HL-60/S4 treated with retinoic acid at 250 ng/mL for 4 days and 3 days (cell line): ENCODE data around the gene DNAH3.

Experiments
- in situ Hi-C: fragments of 300-500 bp; cut with MboI; formaldehyde crosslinking; loops from 2 replicates; pipeline ENCODE4 v1.7.0; 2022; ENCODE audit warnings: low sequenced_read_pairs

The DNAH3 gene, protein sequence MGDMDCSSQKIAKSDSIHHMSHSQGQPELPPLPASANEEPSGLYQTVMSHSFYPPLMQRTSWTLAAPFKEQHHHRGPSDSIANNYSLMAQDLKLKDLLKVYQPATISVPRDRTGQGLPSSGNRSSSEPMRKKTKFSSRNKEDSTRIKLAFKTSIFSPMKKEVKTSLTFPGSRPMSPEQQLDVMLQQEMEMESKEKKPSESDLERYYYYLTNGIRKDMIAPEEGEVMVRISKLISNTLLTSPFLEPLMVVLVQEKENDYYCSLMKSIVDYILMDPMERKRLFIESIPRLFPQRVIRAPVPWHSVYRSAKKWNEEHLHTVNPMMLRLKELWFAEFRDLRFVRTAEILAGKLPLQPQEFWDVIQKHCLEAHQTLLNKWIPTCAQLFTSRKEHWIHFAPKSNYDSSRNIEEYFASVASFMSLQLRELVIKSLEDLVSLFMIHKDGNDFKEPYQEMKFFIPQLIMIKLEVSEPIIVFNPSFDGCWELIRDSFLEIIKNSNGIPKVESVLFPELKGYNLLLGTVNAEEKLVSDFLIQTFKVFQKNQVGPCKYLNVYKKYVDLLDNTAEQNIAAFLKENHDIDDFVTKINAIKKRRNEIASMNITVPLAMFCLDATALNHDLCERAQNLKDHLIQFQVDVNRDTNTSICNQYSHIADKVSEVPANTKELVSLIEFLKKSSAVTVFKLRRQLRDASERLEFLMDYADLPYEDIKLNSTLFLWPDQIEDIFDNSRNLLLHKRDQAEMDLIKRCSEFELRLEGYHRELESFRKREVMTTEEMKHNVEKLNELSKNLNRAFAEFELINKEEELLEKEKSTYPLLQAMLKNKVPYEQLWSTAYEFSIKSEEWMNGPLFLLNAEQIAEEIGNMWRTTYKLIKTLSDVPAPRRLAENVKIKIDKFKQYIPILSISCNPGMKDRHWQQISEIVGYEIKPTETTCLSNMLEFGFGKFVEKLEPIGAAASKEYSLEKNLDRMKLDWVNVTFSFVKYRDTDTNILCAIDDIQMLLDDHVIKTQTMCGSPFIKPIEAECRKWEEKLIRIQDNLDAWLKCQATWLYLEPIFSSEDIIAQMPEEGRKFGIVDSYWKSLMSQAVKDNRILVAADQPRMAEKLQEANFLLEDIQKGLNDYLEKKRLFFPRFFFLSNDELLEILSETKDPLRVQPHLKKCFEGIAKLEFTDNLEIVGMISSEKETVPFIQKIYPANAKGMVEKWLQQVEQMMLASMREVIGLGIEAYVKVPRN (N-terminal part only)

DNA sequence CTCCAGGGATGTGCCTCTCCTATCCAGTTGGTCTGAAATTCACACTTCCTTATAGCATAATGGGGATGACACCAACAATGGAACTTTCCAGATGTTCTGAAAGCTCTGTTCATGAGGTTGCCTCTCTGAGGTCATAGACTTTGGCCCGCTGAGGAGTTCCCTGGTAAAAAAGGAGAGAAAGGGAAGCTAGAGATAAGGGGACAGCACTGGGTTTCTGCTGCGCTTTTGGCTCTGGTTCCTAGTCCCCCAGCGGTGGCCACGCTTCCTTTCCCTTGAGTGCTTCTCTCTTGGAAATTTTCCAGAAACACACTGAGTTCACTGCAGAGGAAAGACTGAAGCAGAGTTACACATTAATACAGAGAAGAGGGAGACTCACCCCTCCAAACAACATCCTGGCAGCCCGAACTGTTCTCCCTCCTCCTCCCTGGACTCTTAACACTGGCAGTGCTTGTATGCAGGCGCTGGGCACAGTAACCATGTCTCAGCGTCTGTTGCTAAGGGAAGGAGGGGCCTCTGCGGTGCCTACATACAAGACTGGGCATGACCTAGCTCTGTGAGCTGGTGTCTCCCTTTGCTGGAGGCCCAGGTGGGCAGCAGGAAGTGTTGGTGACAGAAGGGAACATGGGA is at the start of gene DNAH3:
DNAH3 (minus strand) TSS at position 472 of the 627 bp plus-strand sequence. CDS start 527 bp downstream, outside the sequence.
- in situ Hi-C loops: no loop called here

GRCh38 chr16:21199607-21200218 is 49.1 kb upstream of the DNAH3 start:
- in situ Hi-C loops: loop anchor here (25.0 kb wide), 1 partner anchor 1113 kb away; no protein-coding TSS in a partner anchor

- in situ Hi-C loops: loop anchor here (25.0 kb wide), 1 partner anchor 1115 kb away; no protein-coding TSS in a partner anchor
These were observed 47.0 kb upstream of the DNAH3 start for GRCh38 chr16:21197621-21198020.

DNA sequence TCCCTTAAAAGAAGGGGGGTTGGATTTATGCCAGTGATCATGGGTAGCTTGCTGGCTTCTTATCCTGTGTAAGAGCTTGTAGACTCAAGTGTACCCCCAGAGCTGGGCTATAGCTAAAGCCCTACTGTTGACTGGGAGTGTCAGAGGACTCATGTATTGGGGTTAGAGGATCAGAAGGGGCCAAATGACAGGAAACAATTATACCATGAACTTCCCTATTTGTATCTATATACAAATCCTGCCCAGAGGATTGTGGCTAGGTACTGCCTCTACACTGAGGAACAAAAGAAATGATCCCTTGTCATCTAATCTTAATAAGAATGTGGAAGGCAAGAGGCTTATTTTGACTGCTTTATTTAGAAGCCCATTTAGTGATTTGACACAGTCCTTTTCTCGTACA is 46.5 kb upstream of the DNAH3 start:
- in situ Hi-C loops: loop anchor here (25.0 kb wide), 1 partner anchor 1115 kb away; no protein-coding TSS in a partner anchor

- in situ Hi-C loops: loop anchor here (25.0 kb wide), 1 partner anchor 1117 kb away; no protein-coding TSS in a partner anchor
These were observed 44.7 kb upstream of the DNAH3 start for GRCh38 chr16:21195330-21195729.

GRCh38 chr16:21194771-21195301 is 44.2 kb upstream of the DNAH3 start:
- in situ Hi-C loops: loop anchor here (25.0 kb wide), 1 partner anchor 1117 kb away; no protein-coding TSS in a partner anchor

DNA sequence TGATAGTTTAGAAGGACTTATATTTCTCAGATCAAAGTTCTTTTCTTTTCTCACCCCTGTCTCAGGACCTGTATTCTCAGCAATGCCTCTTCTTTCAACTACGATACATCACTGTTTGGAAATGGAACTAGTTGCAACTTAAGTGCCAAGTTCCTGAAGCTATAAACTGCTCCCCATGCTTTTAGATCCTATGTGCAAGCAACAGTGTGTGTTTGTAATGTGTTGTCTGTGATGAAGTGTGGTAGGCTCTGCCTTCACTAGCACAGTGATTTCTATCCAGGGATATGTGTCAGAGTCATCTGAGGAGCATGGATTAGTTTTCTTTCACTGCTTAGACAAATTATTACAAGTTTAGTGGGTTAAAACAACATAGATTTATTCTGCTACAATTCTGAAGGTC is 42.3 kb upstream of the DNAH3 start:
- in situ Hi-C loops: loop anchor here (25.0 kb wide), 1 partner anchor 1119 kb away; no protein-coding TSS in a partner anchor

- in situ Hi-C loops: loop anchor here (25.0 kb wide), 1 partner anchor 1122 kb away; no protein-coding TSS in a partner anchor
These were observed 40.0 kb upstream of the DNAH3 start for GRCh38 chr16:21190599-21190998.

DNA sequence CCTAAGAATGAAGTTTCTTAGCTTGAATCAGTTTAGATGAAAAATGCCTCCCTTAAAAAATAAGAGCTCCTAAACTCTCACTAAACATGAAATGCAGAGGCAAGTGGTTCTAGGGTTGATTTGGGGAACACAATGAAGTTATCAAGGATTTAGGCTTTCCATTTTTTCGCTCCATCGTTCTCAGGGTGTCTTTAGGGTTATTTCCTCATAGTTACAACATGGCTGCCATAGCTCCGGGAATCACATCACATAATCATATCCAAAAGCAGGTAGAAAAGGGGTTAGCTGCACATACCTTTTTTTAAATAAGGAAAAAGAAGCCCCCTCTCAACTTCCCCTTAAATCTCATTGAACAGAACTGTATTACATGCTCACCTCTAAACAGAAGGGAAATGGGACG is 39.4 kb upstream of the DNAH3 start:
- in situ Hi-C loops: loop anchor here (25.0 kb wide), 1 partner anchor 1122 kb away; no protein-coding TSS in a partner anchor

- in situ Hi-C loops: loop anchor here (25.0 kb wide), 1 partner anchor 1123 kb away; no protein-coding TSS in a partner anchor
These were observed 38.7 kb upstream of the DNAH3 start for GRCh38 chr16:21189311-21189710.

DNA sequence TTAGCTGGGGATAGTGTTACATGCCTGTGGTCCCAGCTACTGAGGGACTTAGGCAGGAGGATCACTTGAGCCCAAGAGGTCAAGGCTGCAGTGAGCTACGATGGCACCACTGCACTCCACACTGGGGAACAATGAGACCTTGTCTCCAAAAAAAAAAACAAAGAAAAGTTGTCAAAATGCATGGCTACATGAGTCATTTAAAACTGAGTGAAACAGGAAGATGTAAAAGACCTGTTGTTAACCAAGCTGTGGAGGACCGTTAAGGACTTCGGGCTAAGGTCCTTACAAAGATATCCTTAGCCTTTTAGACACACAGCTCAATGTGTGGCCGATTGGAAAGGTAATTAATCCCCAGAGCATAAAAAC is 35.7 kb upstream of the DNAH3 start:
- in situ Hi-C loops: loop anchor here (25.0 kb wide), 1 partner anchor 1126 kb away; no protein-coding TSS in a partner anchor

GRCh38 chr16:21185659-21186325 is 35.1 kb upstream of the DNAH3 start:
- in situ Hi-C loops: loop anchor here (25.0 kb wide), 1 partner anchor 1127 kb away; no protein-coding TSS in a partner anchor

DNA sequence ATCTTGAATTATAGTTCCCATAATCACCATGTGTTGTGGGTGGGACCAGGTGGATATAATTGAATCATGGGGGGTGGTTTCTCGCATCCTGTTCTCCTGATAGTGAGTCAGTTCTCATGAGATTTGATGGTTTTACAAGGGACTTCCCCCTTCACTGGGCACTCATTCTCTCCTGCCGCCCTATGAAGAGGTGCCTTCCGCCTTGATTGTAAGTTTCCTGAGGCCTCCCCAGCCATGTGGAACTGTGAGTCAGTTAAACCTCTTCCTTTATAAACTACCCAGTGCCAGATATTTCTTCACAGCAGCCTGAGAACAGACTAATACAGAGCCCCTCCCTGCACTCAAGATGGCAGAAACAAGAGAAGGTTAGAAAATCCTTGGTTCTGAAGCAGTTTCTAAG is 34.2 kb upstream of the DNAH3 start:
- in situ Hi-C loops: loop anchor here (25.0 kb wide), 1 partner anchor 1127 kb away; no protein-coding TSS in a partner anchor

DNA sequence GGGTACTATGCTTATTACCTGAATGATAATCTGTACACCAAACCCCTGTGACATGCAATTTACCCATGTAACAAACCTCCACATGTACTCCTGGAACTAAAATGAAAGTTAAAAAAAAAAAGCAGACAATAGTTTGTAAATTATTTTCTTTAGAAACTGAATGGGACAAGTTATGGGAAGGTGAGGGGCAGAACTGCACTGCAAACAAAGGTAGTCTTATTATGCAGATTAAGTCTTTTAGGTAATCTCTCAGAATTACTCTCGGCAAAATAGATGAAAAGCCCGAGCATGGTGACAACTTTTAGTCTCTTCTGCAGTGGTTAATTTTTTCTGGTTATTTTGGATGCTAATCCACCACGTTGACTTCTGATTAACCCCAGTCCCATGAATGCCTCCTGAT is 33.3 kb upstream of the DNAH3 start:
- in situ Hi-C loops: loop anchor here (25.0 kb wide), 1 partner anchor 1128 kb away; no protein-coding TSS in a partner anchor

DNA sequence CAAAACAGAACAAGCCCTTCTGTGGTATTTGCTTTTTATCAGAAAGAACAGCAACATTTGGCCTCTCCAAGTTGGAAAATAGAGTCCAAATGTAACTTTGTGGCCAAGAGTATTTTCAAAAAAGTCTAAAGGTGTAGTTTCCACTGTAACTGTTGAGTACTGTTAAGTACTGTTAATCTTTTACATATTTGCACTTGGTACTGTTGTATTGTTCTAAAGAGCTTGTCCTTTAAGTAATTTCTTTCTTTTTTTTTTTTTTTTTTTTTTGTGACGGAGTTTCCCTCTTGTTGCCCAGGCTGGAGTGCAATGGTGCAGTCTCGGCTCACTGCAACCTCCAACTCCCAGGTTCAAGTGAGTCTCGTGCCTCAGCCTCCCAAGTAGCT is 29.3 kb upstream of the DNAH3 start:
- in situ Hi-C loops: loop anchor here (25.0 kb wide), 1 partner anchor 1132 kb away; no protein-coding TSS in a partner anchor

- in situ Hi-C loops: loop anchor here (25.0 kb wide), 1 partner anchor 1133 kb away; no protein-coding TSS in a partner anchor
These were observed 28.7 kb upstream of the DNAH3 start for GRCh38 chr16:21179126-21179982.

DNA sequence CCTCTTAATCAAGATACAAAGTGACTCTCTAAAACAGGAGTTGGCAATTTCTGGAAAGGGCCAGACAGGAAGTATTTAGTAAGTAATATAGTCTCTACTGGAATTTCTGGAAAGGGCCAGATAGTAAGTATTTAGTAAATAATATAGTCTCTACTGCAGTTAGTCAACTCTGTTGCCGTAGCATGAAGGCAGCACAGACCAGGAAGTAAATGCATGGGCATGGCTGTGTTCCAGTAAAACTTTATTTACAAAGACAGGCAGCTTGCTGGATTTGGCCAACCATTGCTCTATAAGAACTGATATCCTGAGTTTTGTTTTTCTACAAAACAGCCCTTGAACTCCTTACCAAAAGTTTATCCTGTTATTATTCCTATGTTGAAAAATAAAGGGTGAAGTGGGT is 24.8 kb upstream of the DNAH3 start:
- in situ Hi-C loops: loop anchor here (25.0 kb wide), 1 partner anchor 1137 kb away; no protein-coding TSS in a partner anchor
